ENCODE data around the gene UBE2F. TPM values are rescaled to one million over a fixed set of nuclear protein-coding genes. Genes with fewer than 3 reads are reported as not detected.

Gene UBE2F, protein sequence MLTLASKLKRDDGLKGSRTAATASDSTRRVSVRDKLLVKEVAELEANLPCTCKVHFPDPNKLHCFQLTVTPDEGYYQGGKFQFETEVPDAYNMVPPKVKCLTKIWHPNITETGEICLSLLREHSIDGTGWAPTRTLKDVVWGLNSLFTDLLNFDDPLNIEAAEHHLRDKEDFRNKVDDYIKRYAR
- total RNA-seq: 70.3 and 79.8 TPM in 2 replicates

GRCh38 chr2:237966565-237967462 is at the start of gene UBE2F:
Gene UBE2F (plus strand): TSS chr2:237967014. CDS start chr2:237973108, 6,094 bp downstream.

GRCh38 chr2:238060542-238061314 is 93.9 kb downstream of the UBE2F start, which contains the start of gene SCLY:
Gene SCLY (plus strand): TSS chr2:238061001. CDS start chr2:238061055, 54 bp downstream.

Other genes starting within 250 kb of the UBE2F start
- 0.24 TPM in 1 of 2 replicates, not detected in the other for gene RBM44, start 168.2 kb upstream of the UBE2F start, total RNA-seq
- gene RAMP1, start 107.4 kb upstream of the UBE2F start, total RNA-seq: 4.9 and 5.5 TPM in 2 replicates
- 11.3 and 19.4 TPM in 2 replicates for gene SCLY, start 94.0 kb downstream of the UBE2F start, total RNA-seq
- 0.48 TPM in 1 of 2 replicates, not detected in the other for gene ESPNL, start 133.3 kb downstream of the UBE2F start, total RNA-seq
- 0.72 and 0.85 TPM in 2 replicates for gene KLHL30, start 171.7 kb downstream of the UBE2F start, total RNA-seq
- 2.3 and 6.7 TPM in 2 replicates for gene ERFE, start 192.0 kb downstream of the UBE2F start, total RNA-seq
- 14.3 and 21.0 TPM in 2 replicates for gene ILKAP, start 236.7 kb downstream of the UBE2F start, total RNA-seq